ENCODE results near the gene IDUA. TPM values are rescaled to one million over a fixed set of nuclear protein-coding genes. Genes with fewer than 3 reads are reported as not detected.

Gene IDUA
- total RNA-seq, 2 donors from 2014 or later = 23.4 to 31.9 TPM

GRCh38 chr4:1013225-1014073 is 26.6 kb downstream of the IDUA start:
- Histone ChIP-seq H3K36me3 (no peaks in the 10 kb centered on the region), H3K9me3 (no peaks in the 10 kb centered on the region), H3K4me1 (ENCODE audit: control insufficient read depth in 1 of 2, low read depth in 2 of 2) (peaks cover 4 to 44% of the 10 kb centered on the region in 2 donors), H3K27ac (no peak overlapping the region), H3K27me3 (replicated peaks; ENCODE audit: insufficient read depth) (no peaks in the 10 kb centered on the region), H3K4me3 (no peak overlapping the region)
- TF ChIP-seq, protein P1, sequence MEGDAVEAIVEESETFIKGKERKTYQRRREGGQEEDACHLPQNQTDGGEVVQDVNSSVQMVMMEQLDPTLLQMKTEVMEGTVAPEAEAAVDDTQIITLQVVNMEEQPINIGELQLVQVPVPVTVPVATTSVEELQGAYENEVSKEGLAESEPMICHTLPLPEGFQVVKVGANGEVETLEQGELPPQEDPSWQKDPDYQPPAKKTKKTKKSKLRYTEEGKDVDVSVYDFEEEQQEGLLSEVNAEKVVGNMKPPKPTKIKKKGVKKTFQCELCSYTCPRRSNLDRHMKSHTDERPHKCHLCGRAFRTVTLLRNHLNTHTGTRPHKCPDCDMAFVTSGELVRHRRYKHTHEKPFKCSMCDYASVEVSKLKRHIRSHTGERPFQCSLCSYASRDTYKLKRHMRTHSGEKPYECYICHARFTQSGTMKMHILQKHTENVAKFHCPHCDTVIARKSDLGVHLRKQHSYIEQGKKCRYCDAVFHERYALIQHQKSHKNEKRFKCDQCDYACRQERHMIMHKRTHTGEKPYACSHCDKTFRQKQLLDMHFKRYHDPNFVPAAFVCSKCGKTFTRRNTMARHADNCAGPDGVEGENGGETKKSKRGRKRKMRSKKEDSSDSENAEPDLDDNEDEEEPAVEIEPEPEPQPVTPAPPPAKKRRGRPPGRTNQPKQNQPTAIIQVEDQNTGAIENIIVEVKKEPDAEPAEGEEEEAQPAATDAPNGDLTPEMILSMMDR (IDR thresholded peaks at IDR 0.05) = no peak
- ATAC-seq (ENCODE audit: insufficient number of reproducible peaks, low FRiP score, low read depth) (no peak), DNase-seq (ENCODE audit: low spot score) (no peak)

DNA sequence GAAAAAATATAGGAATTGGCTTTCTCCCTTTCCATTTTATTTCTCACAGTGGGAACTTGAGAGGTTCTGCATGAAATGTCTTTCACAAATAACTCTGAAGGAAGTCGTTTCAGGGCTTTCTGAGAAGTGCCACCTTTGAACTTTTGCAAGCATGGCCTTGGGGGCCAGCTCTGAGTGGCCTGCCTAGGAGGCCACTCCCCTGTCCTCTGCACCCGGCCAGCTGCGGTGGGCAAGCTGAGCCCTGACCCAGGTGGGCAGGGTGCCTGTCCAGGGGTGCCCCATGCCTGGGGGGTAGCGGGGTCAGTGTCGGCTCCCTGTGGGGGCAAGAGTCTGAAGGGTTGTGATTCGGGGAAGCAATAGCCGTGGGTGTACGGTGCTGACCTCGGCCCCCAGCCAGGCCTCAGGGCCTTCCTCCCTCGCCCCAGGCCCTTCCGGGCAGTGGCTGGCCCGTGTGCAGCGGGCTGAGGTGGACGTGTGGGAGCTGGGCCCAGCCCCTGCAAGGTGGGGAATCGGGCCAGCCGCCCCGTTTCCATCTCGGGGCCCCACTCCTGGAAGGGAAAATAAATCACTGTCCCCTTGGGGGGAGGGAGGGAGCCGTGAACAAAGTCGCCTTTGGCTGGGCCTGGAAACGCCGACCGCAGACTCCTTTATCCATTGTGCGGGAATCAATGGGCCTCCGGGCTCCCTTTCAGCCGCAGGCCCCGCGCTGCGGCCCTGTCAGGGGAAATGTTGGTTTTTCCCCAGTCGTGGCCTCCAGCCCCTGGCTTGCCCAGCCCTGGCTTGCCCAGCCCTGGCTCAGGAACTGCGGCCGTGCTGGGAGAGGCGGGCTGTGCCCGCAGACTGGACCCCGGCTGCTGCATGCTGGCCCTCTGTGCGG is 27.7 kb downstream of the IDUA start:
- ATAC-seq (ENCODE audit: insufficient number of reproducible peaks, low FRiP score, low read depth) (no peak), DNase-seq (ENCODE audit: low spot score) (no peak)
- Histone ChIP-seq H3K9me3 (no peaks in the 10 kb centered on the region), H3K27ac (no peak overlapping the region), H3K4me1 (ENCODE audit: control insufficient read depth in 1 of 2, low read depth in 2 of 2) (peaks cover 4 to 36% of the 10 kb centered on the region in 2 donors), H3K27me3 (replicated peaks; ENCODE audit: insufficient read depth) (no peaks in the 10 kb centered on the region), H3K36me3 (no peaks in the 10 kb centered on the region), H3K4me3 (no peak overlapping the region)
- TF ChIP-seq, protein P1 (IDR thresholded peaks at IDR 0.05) = no peak

- no peak overlapping the region for H3K27ac ChIP-seq
- TF ChIP-seq, protein P1 (IDR thresholded peaks at IDR 0.05) = no peak
- no peaks in the 10 kb centered on the region for H3K9me3 ChIP-seq
- H3K4me3 ChIP-seq = no peak overlapping the region
- H3K27me3 ChIP-seq (replicated peaks; ENCODE audit: insufficient read depth) = no peaks in the 10 kb centered on the region
- H3K4me1 ChIP-seq (ENCODE audit: control insufficient read depth in 1 of 2, low read depth in 2 of 2) = peaks cover 4 to 32% of the 10 kb centered on the region in 2 donors
- H3K36me3 ChIP-seq = no peaks in the 10 kb centered on the region
- DNase-seq (ENCODE audit: low spot score) (no peak), ATAC-seq (ENCODE audit: insufficient number of reproducible peaks, low FRiP score, low read depth) (no peak)
These were observed 28.3 kb downstream of the IDUA start for GRCh38 chr4:1015179-1015578.

DNA sequence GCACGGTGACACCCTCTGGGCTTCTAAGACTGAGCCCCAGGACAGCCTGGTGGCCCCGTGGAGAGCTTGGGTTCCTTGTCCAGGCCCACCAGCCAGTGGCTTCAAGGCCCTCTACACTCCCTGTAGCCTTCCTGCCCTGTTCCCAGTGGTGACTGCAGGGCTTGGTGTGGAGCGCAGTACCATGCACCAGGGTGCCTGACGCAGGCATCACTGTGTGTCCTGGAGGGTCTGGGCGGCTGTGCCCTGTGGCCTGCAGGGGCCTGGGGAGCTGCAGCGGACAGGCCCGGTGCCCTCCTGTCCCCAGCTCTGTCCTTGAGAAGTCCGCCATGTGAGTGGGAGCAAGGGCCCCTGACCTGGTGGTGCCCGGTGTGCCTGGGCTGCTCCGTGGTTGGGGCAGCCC is 28.9 kb downstream of the IDUA start:
- Histone ChIP-seq H3K36me3 (no peaks in the 10 kb centered on the region), H3K4me3 (no peak overlapping the region), H3K27ac (no peak overlapping the region), H3K4me1 (ENCODE audit: control insufficient read depth in 1 of 2, low read depth in 2 of 2) (peaks cover 4 to 26% of the 10 kb centered on the region in 2 donors), H3K9me3 (no peaks in the 10 kb centered on the region), H3K27me3 (replicated peaks; ENCODE audit: insufficient read depth) (no peaks in the 10 kb centered on the region)
- ATAC-seq (ENCODE audit: insufficient number of reproducible peaks, low FRiP score, low read depth) (no peak), DNase-seq (ENCODE audit: low spot score) (no peak)
- TF ChIP-seq, protein P1 (IDR thresholded peaks at IDR 0.05) = no peak

- peaks cover 4 to 21% of the 10 kb centered on the region in 2 donors for H3K4me1 ChIP-seq (ENCODE audit: control insufficient read depth in 1 of 2, low read depth in 2 of 2)
- H3K27me3 ChIP-seq (replicated peaks; ENCODE audit: insufficient read depth) = no peaks in the 10 kb centered on the region
- no peaks in the 10 kb centered on the region for H3K9me3 ChIP-seq
- TF ChIP-seq, protein P1 (IDR thresholded peaks at IDR 0.05) = no peak
- peaks cover 2% of the 10 kb centered on the region for H3K36me3 ChIP-seq
- DNase-seq (ENCODE audit: low spot score) (no peak), ATAC-seq (ENCODE audit: insufficient number of reproducible peaks, low FRiP score, low read depth) (no peak)
- no peak overlapping the region for H3K4me3 ChIP-seq
- no peak overlapping the region for H3K27ac ChIP-seq
These were observed 30.4 kb downstream of the IDUA start for GRCh38 chr4:1017211-1017610.

Data from thoracic aorta (tissue), 2 donors.